Erythroblast (primary cell): ENCODE data around the gene C1orf232.

Source experiments
- GATA1 ChIP-seq: IDR thresholded peaks from 2 replicates; pipeline ENCODE4 v1.6.1; 2011; ENCODE audit warnings: low read depth, mild to moderate bottlenecking, control low read depth, low read length, moderate library complexity
- POLR2A ChIP-seq: IDR thresholded peaks from 2 replicates; pipeline ENCODE4 v1.6.1; 2011; ENCODE audit warnings: mild to moderate bottlenecking, low read length

GRCh38 chr1:26125382-26125781, 43.4 kb downstream of the C1orf232 start:
- no peak for TF ChIP-seq POLR2A
- TF ChIP-seq GATA1, result no peak
